H1 (cell line): ENCODE results near the gene MIF. TPM values are rescaled to one million over a fixed set of nuclear protein-coding genes. Genes with fewer than 3 reads are reported as not detected.

ENCODE experiments used
- CEBPB ChIP-seq: IDR thresholded peaks from 2 replicates; pipeline ENCODE4 v1.6.1; 2012; ENCODE audit warnings: low read depth, low read length
- EZH2 ChIP-seq: fragments of 200-600 bp; sonication (generic); IDR thresholded peaks from 2 replicates; pipeline ENCODE4 v1.7.1; 2012; ENCODE audit warnings: low read depth, mild to moderate bottlenecking, moderate library complexity, low read length, inconsistent platforms; ENCODE audit not compliant: severe bottlenecking
- SRF ChIP-seq: IDR thresholded peaks from 2 replicates; pipeline ENCODE4 v1.6.1; 2011; ENCODE audit warnings: mild to moderate bottlenecking, low read depth, low read length, moderate library complexity
- polyA plus RNA-seq, 7 experiments: library from polyadenylated mRNA; depleted of rRNA in 3 of 7; stranded (reverse) in 5 of 7; unstranded in 2 of 7; fragments of >200 nt in 5 of 7; fragments of 200-250 nt in 2 of 7; gene quantifications; 1 replicate in 5 of 7; 2 replicates in 1 of 7; 4 replicates in 1 of 7; pipeline versions ENCODE4 v1.2.1 to v1.2.3, GENCODE V29; 2011 to 2013; ENCODE audit warnings: missing spikeins in 2 of 7, mixed read lengths in 2 of 7
- total RNA-seq: library from RNA; stranded (reverse); fragmentation: NEBNext Ultra II Directional; extraction: Animal tissue kit (Norgen Biotek cat#: 25700); gene quantifications from 2 replicates; pipeline ENCODE4 v1.2.1, GENCODE V29; 2021
- TF ChIP-seq, protein P1 (sequence below): fragments of 300-600 bp; sonication (generic); IDR thresholded peaks from 2 replicates; pipeline ENCODE4 v1.7.1; 2012; ENCODE audit warnings: low read length, moderate library complexity, mild to moderate bottlenecking, inconsistent platforms; ENCODE audit not compliant: insufficient replicate concordance
- TF ChIP-seq, protein P2 (sequence below): IDR thresholded peaks from 2 replicates; pipeline ENCODE4 v1.6.1; 2012; ENCODE audit warnings: inconsistent platforms

The MIF gene
- total and polyA plus RNA-seq, 2 of the 8 experiments (the other 6 are each of a cell fraction or from before 2014, with no cell fraction given): 1,082 to 1,870 TPM

DNA sequence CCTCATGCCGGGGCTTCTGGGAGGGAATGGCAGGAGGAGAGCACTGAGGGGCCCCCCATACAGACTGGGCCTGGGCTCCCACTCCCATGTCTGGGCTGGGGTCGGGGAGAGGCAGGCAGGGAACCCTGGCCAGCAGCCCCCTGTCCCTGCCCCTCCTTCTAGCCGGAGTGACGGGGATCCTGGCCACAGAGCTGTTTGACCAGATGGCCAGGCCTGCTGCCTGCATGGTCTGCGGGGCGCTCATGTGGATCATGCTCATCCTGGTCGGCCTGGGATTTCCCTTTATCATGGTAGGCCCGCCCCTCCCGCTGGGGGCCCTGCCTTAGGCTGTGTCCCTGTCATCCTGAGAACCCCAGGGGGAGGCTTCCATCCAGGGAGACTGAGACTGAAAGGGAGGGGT, 10.0 kb upstream of the MIF start (continued):
- TF ChIP-seq, protein P1, sequence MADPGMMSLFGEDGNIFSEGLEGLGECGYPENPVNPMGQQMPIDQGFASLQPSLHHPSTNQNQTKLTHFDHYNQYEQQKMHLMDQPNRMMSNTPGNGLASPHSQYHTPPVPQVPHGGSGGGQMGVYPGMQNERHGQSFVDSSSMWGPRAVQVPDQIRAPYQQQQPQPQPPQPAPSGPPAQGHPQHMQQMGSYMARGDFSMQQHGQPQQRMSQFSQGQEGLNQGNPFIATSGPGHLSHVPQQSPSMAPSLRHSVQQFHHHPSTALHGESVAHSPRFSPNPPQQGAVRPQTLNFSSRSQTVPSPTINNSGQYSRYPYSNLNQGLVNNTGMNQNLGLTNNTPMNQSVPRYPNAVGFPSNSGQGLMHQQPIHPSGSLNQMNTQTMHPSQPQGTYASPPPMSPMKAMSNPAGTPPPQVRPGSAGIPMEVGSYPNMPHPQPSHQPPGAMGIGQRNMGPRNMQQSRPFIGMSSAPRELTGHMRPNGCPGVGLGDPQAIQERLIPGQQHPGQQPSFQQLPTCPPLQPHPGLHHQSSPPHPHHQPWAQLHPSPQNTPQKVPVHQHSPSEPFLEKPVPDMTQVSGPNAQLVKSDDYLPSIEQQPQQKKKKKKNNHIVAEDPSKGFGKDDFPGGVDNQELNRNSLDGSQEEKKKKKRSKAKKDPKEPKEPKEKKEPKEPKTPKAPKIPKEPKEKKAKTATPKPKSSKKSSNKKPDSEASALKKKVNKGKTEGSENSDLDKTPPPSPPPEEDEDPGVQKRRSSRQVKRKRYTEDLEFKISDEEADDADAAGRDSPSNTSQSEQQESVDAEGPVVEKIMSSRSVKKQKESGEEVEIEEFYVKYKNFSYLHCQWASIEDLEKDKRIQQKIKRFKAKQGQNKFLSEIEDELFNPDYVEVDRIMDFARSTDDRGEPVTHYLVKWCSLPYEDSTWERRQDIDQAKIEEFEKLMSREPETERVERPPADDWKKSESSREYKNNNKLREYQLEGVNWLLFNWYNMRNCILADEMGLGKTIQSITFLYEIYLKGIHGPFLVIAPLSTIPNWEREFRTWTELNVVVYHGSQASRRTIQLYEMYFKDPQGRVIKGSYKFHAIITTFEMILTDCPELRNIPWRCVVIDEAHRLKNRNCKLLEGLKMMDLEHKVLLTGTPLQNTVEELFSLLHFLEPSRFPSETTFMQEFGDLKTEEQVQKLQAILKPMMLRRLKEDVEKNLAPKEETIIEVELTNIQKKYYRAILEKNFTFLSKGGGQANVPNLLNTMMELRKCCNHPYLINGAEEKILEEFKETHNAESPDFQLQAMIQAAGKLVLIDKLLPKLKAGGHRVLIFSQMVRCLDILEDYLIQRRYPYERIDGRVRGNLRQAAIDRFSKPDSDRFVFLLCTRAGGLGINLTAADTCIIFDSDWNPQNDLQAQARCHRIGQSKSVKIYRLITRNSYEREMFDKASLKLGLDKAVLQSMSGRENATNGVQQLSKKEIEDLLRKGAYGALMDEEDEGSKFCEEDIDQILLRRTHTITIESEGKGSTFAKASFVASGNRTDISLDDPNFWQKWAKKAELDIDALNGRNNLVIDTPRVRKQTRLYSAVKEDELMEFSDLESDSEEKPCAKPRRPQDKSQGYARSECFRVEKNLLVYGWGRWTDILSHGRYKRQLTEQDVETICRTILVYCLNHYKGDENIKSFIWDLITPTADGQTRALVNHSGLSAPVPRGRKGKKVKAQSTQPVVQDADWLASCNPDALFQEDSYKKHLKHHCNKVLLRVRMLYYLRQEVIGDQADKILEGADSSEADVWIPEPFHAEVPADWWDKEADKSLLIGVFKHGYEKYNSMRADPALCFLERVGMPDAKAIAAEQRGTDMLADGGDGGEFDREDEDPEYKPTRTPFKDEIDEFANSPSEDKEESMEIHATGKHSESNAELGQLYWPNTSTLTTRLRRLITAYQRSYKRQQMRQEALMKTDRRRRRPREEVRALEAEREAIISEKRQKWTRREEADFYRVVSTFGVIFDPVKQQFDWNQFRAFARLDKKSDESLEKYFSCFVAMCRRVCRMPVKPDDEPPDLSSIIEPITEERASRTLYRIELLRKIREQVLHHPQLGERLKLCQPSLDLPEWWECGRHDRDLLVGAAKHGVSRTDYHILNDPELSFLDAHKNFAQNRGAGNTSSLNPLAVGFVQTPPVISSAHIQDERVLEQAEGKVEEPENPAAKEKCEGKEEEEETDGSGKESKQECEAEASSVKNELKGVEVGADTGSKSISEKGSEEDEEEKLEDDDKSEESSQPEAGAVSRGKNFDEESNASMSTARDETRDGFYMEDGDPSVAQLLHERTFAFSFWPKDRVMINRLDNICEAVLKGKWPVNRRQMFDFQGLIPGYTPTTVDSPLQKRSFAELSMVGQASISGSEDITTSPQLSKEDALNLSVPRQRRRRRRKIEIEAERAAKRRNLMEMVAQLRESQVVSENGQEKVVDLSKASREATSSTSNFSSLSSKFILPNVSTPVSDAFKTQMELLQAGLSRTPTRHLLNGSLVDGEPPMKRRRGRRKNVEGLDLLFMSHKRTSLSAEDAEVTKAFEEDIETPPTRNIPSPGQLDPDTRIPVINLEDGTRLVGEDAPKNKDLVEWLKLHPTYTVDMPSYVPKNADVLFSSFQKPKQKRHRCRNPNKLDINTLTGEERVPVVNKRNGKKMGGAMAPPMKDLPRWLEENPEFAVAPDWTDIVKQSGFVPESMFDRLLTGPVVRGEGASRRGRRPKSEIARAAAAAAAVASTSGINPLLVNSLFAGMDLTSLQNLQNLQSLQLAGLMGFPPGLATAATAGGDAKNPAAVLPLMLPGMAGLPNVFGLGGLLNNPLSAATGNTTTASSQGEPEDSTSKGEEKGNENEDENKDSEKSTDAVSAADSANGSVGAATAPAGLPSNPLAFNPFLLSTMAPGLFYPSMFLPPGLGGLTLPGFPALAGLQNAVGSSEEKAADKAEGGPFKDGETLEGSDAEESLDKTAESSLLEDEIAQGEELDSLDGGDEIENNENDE: no peak
- TF ChIP-seq EZH2: no peak
- TF ChIP-seq CEBPB: no peak
- TF ChIP-seq SRF: no peak
- TF ChIP-seq, protein P2, sequence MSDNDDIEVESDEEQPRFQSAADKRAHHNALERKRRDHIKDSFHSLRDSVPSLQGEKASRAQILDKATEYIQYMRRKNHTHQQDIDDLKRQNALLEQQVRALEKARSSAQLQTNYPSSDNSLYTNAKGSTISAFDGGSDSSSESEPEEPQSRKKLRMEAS: no peak
